ENCODE results near the gene BCL6. TPM values are rescaled to one million over a fixed set of nuclear protein-coding genes. Genes with fewer than 3 reads are reported as not detected.

BCL6 gene
- total RNA-seq, 4 donors from 2014 or later: 7.4 to 79.2 (median 25.7) TPM

DNA sequence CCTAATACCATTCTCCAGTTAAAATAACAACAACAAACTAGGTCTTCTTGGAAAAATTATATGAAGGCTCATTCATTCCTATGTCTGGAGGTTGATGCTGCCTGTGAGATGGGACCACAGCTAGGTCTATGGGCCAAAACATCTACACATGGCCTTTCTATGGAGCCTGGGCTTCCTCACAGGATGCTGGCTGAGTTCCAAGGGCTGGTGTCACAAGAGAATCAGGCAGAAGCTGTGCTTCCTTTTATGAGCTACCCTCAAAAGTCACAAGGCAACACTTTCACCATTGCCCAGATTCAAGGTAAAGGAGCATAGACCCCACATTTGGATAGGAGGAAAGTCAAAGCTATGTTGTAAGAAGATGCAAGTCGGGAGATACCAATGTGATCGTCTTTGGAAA lies 38.3 kb downstream of the BCL6 start:
- H3K4me3 ChIP-seq: no peak overlapping the region
- H3K27ac ChIP-seq: no peak overlapping the region
- no peaks in the 10 kb centered on the region for H3K4me1 ChIP-seq
- TF ChIP-seq POLR2A (IDR thresholded peaks at IDR 0.05): no peak
- TF ChIP-seq, protein P1, sequence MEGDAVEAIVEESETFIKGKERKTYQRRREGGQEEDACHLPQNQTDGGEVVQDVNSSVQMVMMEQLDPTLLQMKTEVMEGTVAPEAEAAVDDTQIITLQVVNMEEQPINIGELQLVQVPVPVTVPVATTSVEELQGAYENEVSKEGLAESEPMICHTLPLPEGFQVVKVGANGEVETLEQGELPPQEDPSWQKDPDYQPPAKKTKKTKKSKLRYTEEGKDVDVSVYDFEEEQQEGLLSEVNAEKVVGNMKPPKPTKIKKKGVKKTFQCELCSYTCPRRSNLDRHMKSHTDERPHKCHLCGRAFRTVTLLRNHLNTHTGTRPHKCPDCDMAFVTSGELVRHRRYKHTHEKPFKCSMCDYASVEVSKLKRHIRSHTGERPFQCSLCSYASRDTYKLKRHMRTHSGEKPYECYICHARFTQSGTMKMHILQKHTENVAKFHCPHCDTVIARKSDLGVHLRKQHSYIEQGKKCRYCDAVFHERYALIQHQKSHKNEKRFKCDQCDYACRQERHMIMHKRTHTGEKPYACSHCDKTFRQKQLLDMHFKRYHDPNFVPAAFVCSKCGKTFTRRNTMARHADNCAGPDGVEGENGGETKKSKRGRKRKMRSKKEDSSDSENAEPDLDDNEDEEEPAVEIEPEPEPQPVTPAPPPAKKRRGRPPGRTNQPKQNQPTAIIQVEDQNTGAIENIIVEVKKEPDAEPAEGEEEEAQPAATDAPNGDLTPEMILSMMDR (IDR thresholded peaks at IDR 0.05): no peak
- H3K27me3 ChIP-seq: no peaks in the 10 kb centered on the region
- H3K36me3 ChIP-seq: no peaks in the 10 kb centered on the region
- no peaks in the 10 kb centered on the region for H3K9me3 ChIP-seq
- no peak for DNase-seq

DNA sequence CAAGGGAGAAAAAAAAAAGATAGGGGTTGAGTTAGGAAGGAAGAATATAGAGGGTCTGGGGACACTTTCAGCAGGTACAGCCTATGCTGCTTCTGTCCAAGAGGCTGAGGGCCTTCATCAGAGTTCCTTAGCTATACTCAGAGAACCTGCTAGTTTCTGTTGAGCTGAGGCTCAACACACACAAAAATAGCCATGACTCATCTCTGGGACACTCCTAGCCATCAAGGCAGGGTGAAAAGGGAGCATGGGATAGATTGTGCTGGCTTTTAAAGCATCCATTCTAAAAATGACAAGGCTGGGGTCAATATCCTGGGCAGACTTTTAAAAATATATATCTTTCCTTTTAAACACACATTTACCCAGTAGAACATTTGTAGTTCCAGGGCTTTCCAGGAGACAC lies 40.1 kb downstream of the BCL6 start:
- H3K4me3 ChIP-seq: no peak overlapping the region
- no peaks in the 10 kb centered on the region for H3K27me3 ChIP-seq
- TF ChIP-seq, protein P1 (IDR thresholded peaks at IDR 0.05): no peak
- no peak for TF ChIP-seq POLR2A (IDR thresholded peaks at IDR 0.05)
- no peaks in the 10 kb centered on the region for H3K36me3 ChIP-seq
- H3K9me3 ChIP-seq: no peaks in the 10 kb centered on the region
- H3K27ac ChIP-seq: no peak overlapping the region
- no peak for DNase-seq
- no peaks in the 10 kb centered on the region for H3K4me1 ChIP-seq

DNA sequence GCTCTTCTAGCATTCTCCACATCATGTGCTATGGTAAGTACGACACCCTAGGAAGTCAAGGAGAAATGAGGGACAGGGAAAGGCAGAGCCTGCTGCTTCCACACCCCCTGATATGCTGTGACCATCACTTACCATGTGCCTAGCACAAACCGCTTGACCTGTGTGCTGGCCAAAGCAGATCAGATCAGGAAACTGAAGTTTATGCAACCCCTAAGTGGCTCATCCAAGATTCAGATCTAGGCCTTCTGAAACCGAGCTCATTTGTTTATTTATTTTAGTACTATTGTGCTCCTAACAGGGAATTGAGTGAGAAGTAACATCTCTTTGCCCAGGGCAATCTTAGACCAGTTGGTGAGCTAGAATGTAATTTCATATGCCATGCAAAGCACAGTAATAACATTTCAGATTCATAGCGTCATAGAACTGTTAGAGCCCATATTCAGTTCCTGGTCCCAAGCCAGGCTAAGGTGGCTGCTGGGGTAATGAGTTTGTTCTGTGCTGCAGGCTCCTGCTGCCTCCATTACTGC lies 42.7 kb downstream of the BCL6 start, which contains the start of gene RTP2:
TSS of gene RTP2 (minus strand) at position 51 of the 527 bp plus-strand sequence. CDS start 429 bp downstream, outside the sequence.
- no peak for DNase-seq
- Histone ChIP-seq H3K4me3 (no peak within 1 kb of the TSS), H3K36me3 (no peaks in the 10 kb centered on the region), H3K27ac (no peak within 1 kb of the TSS), H3K4me1 (no peaks in the 10 kb centered on the region), H3K9me3 (no peaks in the 10 kb centered on the region), H3K27me3 (no peaks in the 10 kb centered on the region)
- no peak for TF ChIP-seq POLR2A (IDR thresholded peaks at IDR 0.05)
- TF ChIP-seq, protein P1 (IDR thresholded peaks at IDR 0.05): no peak

DNA sequence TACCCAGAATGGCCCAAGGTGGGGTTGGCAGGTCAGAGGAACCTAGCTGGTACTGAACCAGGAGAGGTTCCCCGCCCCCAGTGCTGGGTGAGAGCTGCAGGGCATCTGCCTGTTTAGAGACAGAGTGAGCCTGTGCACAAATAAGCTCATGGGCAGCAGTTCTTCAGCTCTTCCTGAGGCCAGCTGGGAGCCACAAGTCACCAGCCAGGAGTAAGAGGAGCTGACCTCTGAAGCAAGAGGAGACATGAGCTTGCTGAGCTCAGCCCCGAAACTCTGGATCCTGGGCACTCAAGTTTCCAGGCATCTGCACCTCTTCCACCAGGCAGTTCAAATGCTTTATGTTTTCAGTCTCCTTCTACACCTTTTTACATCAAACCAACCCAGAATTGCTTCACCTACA lies 45.0 kb downstream of the BCL6 start:
- Histone ChIP-seq H3K9me3 (no peaks in the 10 kb centered on the region), H3K4me3 (no peak overlapping the region), H3K27me3 (no peaks in the 10 kb centered on the region), H3K4me1 (no peaks in the 10 kb centered on the region), H3K27ac (no peak overlapping the region), H3K36me3 (no peaks in the 10 kb centered on the region)
- DNase-seq: no peak
- TF ChIP-seq, protein P1 (IDR thresholded peaks at IDR 0.05): no peak
- TF ChIP-seq POLR2A (IDR thresholded peaks at IDR 0.05): no peak

DNA sequence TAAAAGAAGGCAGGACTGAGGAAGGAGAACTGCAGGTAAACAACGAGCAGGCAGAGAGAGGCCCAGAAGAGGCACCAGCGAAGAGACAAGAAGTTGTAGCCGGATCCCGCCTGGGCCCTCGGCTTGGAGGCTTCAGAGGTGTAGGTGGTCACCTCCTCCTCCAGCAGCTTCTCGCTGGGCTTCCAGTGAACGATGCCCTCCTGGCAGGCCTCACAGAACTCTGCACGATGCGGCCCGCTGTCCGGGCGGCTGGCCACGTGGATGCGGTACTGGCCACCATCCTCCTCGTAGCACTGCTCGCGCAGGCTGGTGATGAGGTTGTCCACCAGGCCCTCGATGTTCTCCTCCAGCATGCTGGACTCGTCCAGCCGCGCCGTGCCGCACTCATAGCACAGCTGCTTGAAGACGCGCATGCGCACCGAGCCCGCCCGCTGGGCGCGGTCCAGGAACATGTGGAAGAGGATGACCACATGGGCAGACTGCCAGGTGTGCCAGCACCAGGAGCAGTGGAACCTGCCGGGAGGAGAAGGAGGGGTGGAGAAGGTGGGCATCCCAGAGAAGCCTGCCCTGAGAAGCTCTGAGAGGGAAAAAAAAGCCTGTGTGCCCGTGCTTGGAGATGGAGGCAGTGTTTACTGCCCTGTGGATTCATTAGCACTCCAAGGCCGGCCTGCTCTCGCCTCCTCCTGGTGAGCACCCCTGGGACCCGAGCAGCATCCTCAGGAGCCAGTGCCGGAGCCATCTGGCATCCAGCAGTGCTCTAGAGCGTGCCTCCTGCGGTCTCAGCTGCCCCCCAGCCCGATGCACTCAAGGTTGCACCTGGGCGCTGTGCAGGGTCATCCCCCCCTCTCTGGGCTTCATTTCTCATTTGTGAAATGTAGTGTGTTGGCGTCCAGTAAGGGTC lies 46.5 kb downstream of the BCL6 start:
- Histone ChIP-seq H3K36me3 (no peaks in the 10 kb centered on the region), H3K9me3 (no peaks in the 10 kb centered on the region), H3K27ac (no peak overlapping the region), H3K4me3 (no peak overlapping the region), H3K4me1 (no peaks in the 10 kb centered on the region), H3K27me3 (no peaks in the 10 kb centered on the region)
- no peak for DNase-seq
- TF ChIP-seq, protein P1 (IDR thresholded peaks at IDR 0.05): no peak
- TF ChIP-seq POLR2A (IDR thresholded peaks at IDR 0.05): no peak
